H1 (cell line): ENCODE results near the gene PRSS21. TPM values are rescaled to one million over a fixed set of nuclear protein-coding genes. Genes with fewer than 3 reads are reported as not detected.

Source experiments
- ATF3 ChIP-seq: IDR thresholded peaks from 2 replicates; pipeline ENCODE4 v1.6.1; 2011; ENCODE audit warnings: low read depth, mild to moderate bottlenecking, low read length; ENCODE audit not compliant: insufficient read depth
- BCL11A ChIP-seq, 2 experiments: IDR thresholded peaks; one replicate each; pipeline ENCODE4 v1.6.1; 2011; ENCODE audit warnings: low read depth in 2 of 2, low read length in 2 of 2, mild to moderate bottlenecking in 2 of 2
- BRCA1 ChIP-seq: IDR thresholded peaks from 2 replicates; pipeline ENCODE4 v1.6.1; 2012; ENCODE audit warnings: low read depth, low read length, improper control_type of control experiment
- CHD7 ChIP-seq: fragments of 300-600 bp; sonication (generic); IDR thresholded peaks from 2 replicates; pipeline ENCODE4 v1.7.1; 2012; ENCODE audit warnings: low read length, moderate library complexity, mild to moderate bottlenecking, inconsistent platforms; ENCODE audit not compliant: insufficient replicate concordance
- EGR1 ChIP-seq: IDR thresholded peaks from 2 replicates; pipeline ENCODE4 v1.6.1; 2011; ENCODE audit warnings: low read depth, low read length, borderline replicate concordance
- HDAC6 ChIP-seq: IDR thresholded peaks from one replicate; pipeline ENCODE4 v1.7.1; 2012; ENCODE audit warnings: low read depth, mild to moderate bottlenecking, inconsistent platforms, low read length, moderate library complexity
- JUND ChIP-seq: IDR thresholded peaks from 2 replicates; pipeline ENCODE4 v1.6.1; 2011; ENCODE audit warnings: mild to moderate bottlenecking, improper control_type of control experiment, low read length
- KDM5A ChIP-seq: fragments of 200-600 bp; IDR thresholded peaks from 2 replicates; pipeline ENCODE4 v1.7.1; 2012; ENCODE audit warnings: mild to moderate bottlenecking, low read length, inconsistent platforms, mixed read lengths
- NRF1 ChIP-seq: IDR thresholded peaks from 2 replicates; pipeline ENCODE4 v1.6.1; 2011; ENCODE audit warnings: mild to moderate bottlenecking, low read depth, low read length, improper control_type of control experiment
- TBP ChIP-seq: IDR thresholded peaks from 2 replicates; pipeline ENCODE4 v1.6.1; 2011; ENCODE audit warnings: low read depth, low read length, improper control_type of control experiment
- polyA plus RNA-seq, 7 experiments: library from polyadenylated mRNA; depleted of rRNA in 3 of 7; stranded (reverse) in 5 of 7; unstranded in 2 of 7; fragments of >200 nt in 5 of 7; fragments of 200-250 nt in 2 of 7; gene quantifications; 1 replicate in 5 of 7; 2 replicates in 1 of 7; 4 replicates in 1 of 7; pipeline versions ENCODE4 v1.2.1 to v1.2.3, GENCODE V29; 2011 to 2013; ENCODE audit warnings: missing spikeins in 2 of 7, mixed read lengths in 2 of 7
- total RNA-seq: library from RNA; stranded (reverse); fragmentation: NEBNext Ultra II Directional; extraction: Animal tissue kit (Norgen Biotek cat#: 25700); gene quantifications from 2 replicates; pipeline ENCODE4 v1.2.1, GENCODE V29; 2021

The PRSS21 gene
- total and polyA plus RNA-seq, 2 of the 8 experiments (the other 6 are each of a cell fraction or from before 2014, with no cell fraction given) = 0.76 to 1.0 TPM

DNA sequence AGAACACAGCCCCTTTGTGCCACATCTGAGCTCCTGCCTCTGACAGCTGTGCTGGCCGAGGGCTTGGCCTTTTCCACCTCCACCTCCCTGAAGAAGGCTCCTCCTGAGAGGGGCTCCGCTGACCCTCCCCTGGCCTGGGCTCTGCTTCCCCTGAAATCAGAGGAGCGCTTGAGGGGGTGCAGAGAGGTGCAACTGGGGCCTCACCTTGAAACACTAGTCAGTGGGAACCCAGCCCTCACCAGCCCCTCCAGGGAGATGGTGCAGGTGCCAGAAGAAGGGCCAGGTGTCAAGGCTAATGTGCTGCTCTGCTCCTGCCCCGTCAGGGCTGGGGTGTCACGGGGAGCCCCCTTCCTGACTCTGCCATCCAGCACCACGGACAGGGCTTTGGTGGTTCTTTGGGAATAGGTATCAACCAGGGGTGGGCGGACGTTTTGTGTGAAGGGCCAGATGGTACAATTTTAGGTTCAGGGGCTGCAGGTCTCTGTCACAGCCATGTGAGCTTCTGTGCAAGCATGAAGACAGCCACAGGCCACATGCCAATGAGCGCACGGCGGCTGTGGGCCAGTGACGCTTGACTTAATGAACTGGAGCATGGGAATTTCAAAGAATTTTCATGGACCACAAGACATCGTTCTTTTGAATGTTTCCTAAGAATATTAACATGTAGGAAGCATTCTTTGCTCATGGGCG lies 10.9 kb downstream of the PRSS21 start (continued):
- no peak for TF ChIP-seq CHD7
- TF ChIP-seq EGR1 = no peak
- no peak for TF ChIP-seq HDAC6
- TF ChIP-seq JUND = no peak
- TF ChIP-seq NRF1 = no peak
- no peak for TF ChIP-seq BCL11A (IDR thresholded peaks at IDR 0.05; ENCODE audit: low read depth in 2 of 2, low read length in 2 of 2)
- no peak for TF ChIP-seq TBP
- TF ChIP-seq KDM5A = no peak
- TF ChIP-seq BRCA1 = no peak
- no peak for TF ChIP-seq ATF3
